ENCODE data around the gene PGBD5.

DNA sequence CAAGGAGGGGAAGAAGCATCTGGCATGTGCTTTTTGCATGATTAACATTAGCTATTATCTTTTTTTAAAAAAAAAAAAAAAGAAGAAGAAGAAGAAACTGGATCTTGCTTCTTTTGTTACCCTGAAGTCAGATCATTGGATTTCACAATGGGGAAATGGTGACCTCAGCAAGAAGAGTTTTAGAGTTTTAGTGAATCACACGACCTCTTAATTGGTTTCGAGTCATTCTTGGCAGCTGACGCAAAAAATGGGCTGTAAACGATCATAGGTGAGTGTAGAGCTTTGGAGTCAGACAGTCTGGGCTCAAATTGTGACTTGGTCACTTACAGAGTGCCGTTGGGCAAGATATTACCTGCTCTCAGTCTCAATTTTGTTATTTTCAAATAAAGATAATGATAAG, 33.3 kb upstream of the PGBD5 start:
- TF ChIP-seq, protein P1, sequence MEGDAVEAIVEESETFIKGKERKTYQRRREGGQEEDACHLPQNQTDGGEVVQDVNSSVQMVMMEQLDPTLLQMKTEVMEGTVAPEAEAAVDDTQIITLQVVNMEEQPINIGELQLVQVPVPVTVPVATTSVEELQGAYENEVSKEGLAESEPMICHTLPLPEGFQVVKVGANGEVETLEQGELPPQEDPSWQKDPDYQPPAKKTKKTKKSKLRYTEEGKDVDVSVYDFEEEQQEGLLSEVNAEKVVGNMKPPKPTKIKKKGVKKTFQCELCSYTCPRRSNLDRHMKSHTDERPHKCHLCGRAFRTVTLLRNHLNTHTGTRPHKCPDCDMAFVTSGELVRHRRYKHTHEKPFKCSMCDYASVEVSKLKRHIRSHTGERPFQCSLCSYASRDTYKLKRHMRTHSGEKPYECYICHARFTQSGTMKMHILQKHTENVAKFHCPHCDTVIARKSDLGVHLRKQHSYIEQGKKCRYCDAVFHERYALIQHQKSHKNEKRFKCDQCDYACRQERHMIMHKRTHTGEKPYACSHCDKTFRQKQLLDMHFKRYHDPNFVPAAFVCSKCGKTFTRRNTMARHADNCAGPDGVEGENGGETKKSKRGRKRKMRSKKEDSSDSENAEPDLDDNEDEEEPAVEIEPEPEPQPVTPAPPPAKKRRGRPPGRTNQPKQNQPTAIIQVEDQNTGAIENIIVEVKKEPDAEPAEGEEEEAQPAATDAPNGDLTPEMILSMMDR (IDR thresholded peaks at IDR 0.05 in 4 of 5, conservative IDR thresholded peaks at IDR 0.05 in 1 of 5): no peak
- no peak for TF ChIP-seq POLR2A (IDR thresholded peaks at IDR 0.05)
